Upper lobe of right lung (tissue), 1 donor: ENCODE data around the gene ZMYM3. TPM values are rescaled to one million over a fixed set of nuclear protein-coding genes. Genes with fewer than 3 reads are reported as not detected.

ENCODE experiments used
- ATAC-seq: fragments of 200-7000 bp; cut with Tn5 transposase; one replicate; pipeline ENCODE4 v1.9.1; 2020; ENCODE audit warnings: mild to moderate bottlenecking, moderate library complexity
- DNase-seq: peaks from one replicate; pipeline ENCODE4 v3.0.0-alpha.2; 2020
- H3K27ac ChIP-seq: fragments of 200-600 bp; one replicate; pipeline ENCODE4 v1.8.0; 2022
- H3K27me3 ChIP-seq: fragments of 200-600 bp; one replicate; pipeline ENCODE4 v1.8.0; 2022; ENCODE audit warnings: mild to moderate bottlenecking
- H3K36me3 ChIP-seq: fragments of 200-600 bp; one replicate; pipeline ENCODE4 v1.8.0; 2022
- H3K4me1 ChIP-seq: fragments of 200-600 bp; one replicate; pipeline ENCODE4 v1.8.0; 2022
- H3K4me3 ChIP-seq: fragments of 200-600 bp; one replicate; pipeline ENCODE4 v1.8.0; 2022; ENCODE audit warnings: mild to moderate bottlenecking
- H3K9me3 ChIP-seq: fragments of 200-600 bp; one replicate; pipeline ENCODE4 v1.8.0; 2022
- CTCF ChIP-seq: fragments of 200-600 bp; IDR thresholded peaks from one replicate; pipeline ENCODE4 v1.8.0; 2022; ENCODE audit warnings: antibody characterized with exemption
- intact Hi-C: fragments of 100-400 bp; cut with DNase I; formaldehyde crosslinking; loops from one replicate; pipeline ENCODE4 v1.11.0; 2022
- total RNA-seq: library from RNA; stranded (reverse); fragmentation: NEBNext Ultra II Directional; extraction: Animal tissue kit (Norgen Biotek cat#: 25700); gene quantifications from one replicate; pipeline ENCODE4 v1.2.1, GENCODE V29; 2021
- donor health status: DM: no; HTN: yes; CAD: no; lungs with severe emphysema.

ZMYM3 gene
- total RNA-seq, 1 donor from 2014 or later = 24.9 TPM

- Histone ChIP-seq H3K9me3 (no peaks in the 10 kb centered on the region), H3K27me3 (no peaks in the 10 kb centered on the region), H3K4me1 (no peaks in the 10 kb centered on the region), H3K27ac (peak overlapping the region; percentile 81), H3K4me3 (peak overlapping the region; percentile 63), H3K36me3 (no peaks in the 10 kb centered on the region)
- no peak for ATAC-seq
- TF ChIP-seq CTCF = peak; percentile 40
- peak; percentile 68 for DNase-seq
- intact Hi-C loops = no loop called here
Measured at GRCh38 chrX:71253253-71254091, 468 bp downstream of the ZMYM3 start.

GRCh38 chrX:71252221-71252620, 1.7 kb downstream of the ZMYM3 start:
- intact Hi-C loops = no loop called here
- no peak for ATAC-seq
- H3K4me3 ChIP-seq = no peak overlapping the region

GRCh38 chrX:71251466-71251973, 2.4 kb downstream of the ZMYM3 start:
- Histone ChIP-seq H3K36me3 (peaks cover 5% of the 10 kb centered on the region), H3K9me3 (no peaks in the 10 kb centered on the region), H3K4me1 (no peaks in the 10 kb centered on the region), H3K27ac (no peak overlapping the region), H3K27me3 (no peaks in the 10 kb centered on the region), H3K4me3 (no peak overlapping the region)
- no peak for ATAC-seq
- DNase-seq = no peak
- intact Hi-C loops = no loop called here
- TF ChIP-seq CTCF = no peak

More at GRCh38 chrX:71252221-71252620, 1.7 kb downstream of the ZMYM3 start:
- no peak for DNase-seq
- Histone ChIP-seq H3K36me3 (peaks cover under 1% of the 10 kb centered on the region), H3K27me3 (no peaks in the 10 kb centered on the region), H3K27ac (no peak overlapping the region), H3K9me3 (no peaks in the 10 kb centered on the region), H3K4me1 (no peaks in the 10 kb centered on the region)
- no peak for TF ChIP-seq CTCF

- Histone ChIP-seq H3K27me3 (no peaks in the 10 kb centered on the region), H3K9me3 (no peaks in the 10 kb centered on the region), H3K36me3 (peaks cover 5% of the 10 kb centered on the region), H3K4me1 (no peaks in the 10 kb centered on the region), H3K4me3 (no peak overlapping the region), H3K27ac (no peak overlapping the region)
- DNase-seq (no peak), ATAC-seq (no peak)
- intact Hi-C loops = no loop called here
- TF ChIP-seq CTCF = no peak
Measured at GRCh38 chrX:71250841-71251240, 3.1 kb downstream of the ZMYM3 start.

GRCh38 chrX:71245159-71245558, 8.8 kb downstream of the ZMYM3 start:
- no peak overlapping the region for H3K27ac ChIP-seq
- H3K4me1 ChIP-seq = no peaks in the 10 kb centered on the region
- no peaks in the 10 kb centered on the region for H3K27me3 ChIP-seq
- no peak overlapping the region for H3K4me3 ChIP-seq
- no peak for TF ChIP-seq CTCF
- H3K36me3 ChIP-seq = peaks cover 9% of the 10 kb centered on the region
- ATAC-seq (no peak), DNase-seq (no peak)
- intact Hi-C loops = no loop called here
- H3K9me3 ChIP-seq = no peaks in the 10 kb centered on the region
